K562 treated with DMSO at 1 percent for 24 hours (cell line): ENCODE data around the gene COL12A1. TPM values are rescaled to one million over a fixed set of nuclear protein-coding genes. Genes with fewer than 3 reads are reported as not detected.

Experiments used
- total RNA-seq: library from RNA; unstranded; fragments of 300-600 nt; gene quantifications from 2 replicates; pipeline ENCODE4 v1.2.3, GENCODE V29; 2022; ENCODE audit warnings: low read depth; ENCODE audit not compliant: insufficient read depth

Gene COL12A1
- not detected in 2 replicates for total RNA-seq

GRCh38 chr6:75205776-75206575, at the start of gene COL12A1:
Gene COL12A1, minus strand, starts transcription at chr6:75206053. Its CDS starts 3,261 bp downstream, at chr6:75202792.

DNA sequence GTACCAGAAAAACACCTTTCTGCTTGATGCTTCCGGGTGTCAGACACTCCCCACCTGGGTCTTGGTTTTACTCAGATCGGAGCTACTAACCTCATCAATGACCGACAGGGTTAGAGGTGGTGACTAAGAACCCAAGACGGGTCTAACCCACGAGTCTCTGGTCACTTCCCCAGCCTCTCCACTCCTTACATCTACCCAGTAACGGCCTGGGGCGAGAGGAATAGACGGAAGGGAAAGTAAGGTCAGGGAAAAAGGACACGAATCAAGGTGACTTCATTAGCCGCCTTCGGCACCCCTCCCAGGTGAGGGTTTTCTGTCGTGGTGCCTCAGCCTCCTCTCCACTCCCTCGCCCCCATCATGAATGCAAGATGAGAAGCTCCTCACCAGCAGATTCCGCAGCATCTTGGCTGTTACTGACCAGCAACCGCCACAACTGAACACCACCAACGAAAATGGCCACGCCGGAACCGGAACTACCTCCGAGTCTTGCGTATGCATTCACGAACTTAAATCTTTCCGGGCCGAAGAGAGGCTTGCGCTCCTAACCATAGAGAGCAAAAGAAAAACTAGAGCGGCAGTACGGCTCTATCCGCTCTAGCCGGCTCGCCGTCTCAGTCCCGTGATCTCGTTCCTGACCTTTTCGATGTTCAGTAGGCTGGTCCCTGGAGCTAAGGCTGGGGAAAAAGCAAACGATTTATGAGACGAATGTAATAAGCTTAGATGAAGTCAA, 37.6 kb upstream of the COL12A1 start, which contains the start of gene COX7A2:
Gene COX7A2 (minus strand): TSS at position 469 of the 730 bp plus-strand sequence. CDS start 67 bp downstream, at position 402.

Other genes with a start within 250 kb of the COL12A1 start
- 249 and 309 TPM in 2 replicates for gene COX7A2, start 37.7 kb upstream of the COL12A1 start, total RNA-seq
- 24.3 and 26.4 TPM in 2 replicates for gene TMEM30A, start 78.7 kb upstream of the COL12A1 start, total RNA-seq